K562 (cell line): Measurements from ENCODE around the gene P3H4. TPM values are rescaled to one million over a fixed set of nuclear protein-coding genes. Genes with fewer than 3 reads are reported as not detected.

Experiments used
- BMI1 ChIP-seq: fragments of 150-350 bp; IDR thresholded peaks from 2 replicates; pipeline ENCODE4 v1.6.1; 2014; ENCODE audit warnings: low read length
- HDGF ChIP-seq: fragments of 450-650 bp; IDR thresholded peaks from 2 replicates; pipeline ENCODE4 v1.6.1; 2016
- HMGN3 ChIP-seq: IDR thresholded peaks from 2 replicates; pipeline ENCODE4 v1.6.1; 2011; ENCODE audit warnings: borderline replicate concordance, low read depth, mild to moderate bottlenecking, mixed read lengths, low read length; ENCODE audit not compliant: insufficient read length; ENCODE audit errors: extremely low read depth
- HNRNPUL1 ChIP-seq: fragments of 200-400 bp; formaldehyde crosslinking; IDR thresholded peaks from 2 replicates; pipeline ENCODE4 v1.6.1; 2017; ENCODE audit warnings: low read length
- KAT8 ChIP-seq: fragments of 450-650 bp; IDR thresholded peaks from 2 replicates; pipeline ENCODE4 v1.6.1; 2016; ENCODE audit warnings: low read depth, mild to moderate bottlenecking
- LARP7 ChIP-seq: fragments of 450-650 bp; IDR thresholded peaks from 2 replicates; pipeline ENCODE4 v1.6.1; 2016
- PTRF ChIP-seq: fragments of 450-650 bp; IDR thresholded peaks from 2 replicates; pipeline ENCODE4 v1.6.1; 2016; ENCODE audit warnings: mild to moderate bottlenecking, missing genetic modification characterization, missing compliant biosample characterization
- SETDB1 ChIP-seq: IDR thresholded peaks from one replicate; pipeline ENCODE4 v1.6.1; 2012; ENCODE audit warnings: low read length, control low read depth, inconsistent platforms
- SMC3 ChIP-seq: conservative IDR thresholded peaks from 2 replicates; pipeline ENCODE4 v1.6.1; 2011; ENCODE audit warnings: low read depth, low read length, improper control_type of control experiment; ENCODE audit not compliant: insufficient read depth
- SP2 ChIP-seq: IDR thresholded peaks from 2 replicates; pipeline ENCODE4 v1.6.1; 2011; ENCODE audit warnings: mild to moderate bottlenecking, low read depth, low read length, moderate library complexity; ENCODE audit not compliant: poor library complexity, severe bottlenecking; ENCODE audit errors: extremely low read depth
- U2AF1 ChIP-seq: fragments of 200-400 bp; formaldehyde crosslinking; optimal IDR thresholded peaks from 2 replicates; pipeline ENCODE3; 2017; ENCODE audit warnings: mild to moderate bottlenecking, low read depth, low read length, moderate library complexity
- polyA plus RNA-seq, 8 experiments: library from polyadenylated mRNA; depleted of rRNA in 4 of 8; stranded (reverse) in 5 of 8; unstranded in 3 of 8; fragments of >200 nt; fragmentation: Nextera tagmentation in 2 of 8; fragmentation: Illumina TruSeq in 1 of 8; extraction: Ambion mirVana in 2 of 8; extraction: Trizol in 1 of 8; gene quantifications; 2 replicates each; pipeline versions ENCODE4 v1.2.1 to v1.2.3, GENCODE V29; 2011 to 2014; ENCODE audit warnings: inconsistent platforms in 1 of 8, missing spikeins in 1 of 8
- total RNA-seq, 7 experiments: library from RNA; depleted of rRNA in 6 of 7; stranded (reverse); fragments of >200 nt in 6 of 7; fragmentation: Illumina TruSeq in 2 of 7; extraction: Trizol in 2 of 7; gene quantifications; 2 replicates each; pipeline versions ENCODE4 v1.2.1 to v1.2.3, GENCODE V29; 2011 to 2021; ENCODE audit warnings: low replicate concordance in 1 of 7
- TF ChIP-seq, protein P1 (sequence below): sonication (generic); formaldehyde crosslinking; IDR thresholded peaks from 2 replicates; pipeline ENCODE4 v1.8.0; 2022; ENCODE audit warnings: mild to moderate bottlenecking, missing genetic modification reagents
- TF ChIP-seq, protein P2 (sequence below): sonication (generic); formaldehyde crosslinking; IDR thresholded peaks from 2 replicates; pipeline ENCODE4 v1.8.1; 2022; ENCODE audit warnings: missing genetic modification reagents
- TF ChIP-seq, protein P3 (sequence below): fragments of 450-650 bp; IDR thresholded peaks from 2 replicates; pipeline ENCODE4 v1.6.1; 2014; ENCODE audit warnings: low read depth, mild to moderate bottlenecking, moderate library complexity, borderline replicate concordance
- TF ChIP-seq, protein P4 (sequence below): fragments of 250-450 bp; sonication (Bioruptor Pico); IDR thresholded peaks from 2 replicates; pipeline ENCODE4 v1.5.0; 2021; ENCODE audit warnings: mild to moderate bottlenecking, moderate library complexity
- TF ChIP-seq, protein P5 (sequence below), 2 experiments: IDR thresholded peaks; 2 replicates each; pipeline ENCODE4 v1.6.1; 2012; ENCODE audit warnings: improper control_type of control experiment in 2 of 2, low read depth in 2 of 2, low read length in 2 of 2, borderline replicate concordance in 1 of 2

P3H4 gene
- total and polyA plus RNA-seq, 9 of the 15 experiments (the other 6 are each of a cell fraction or from before 2014, with no cell fraction given), result 0.10 to 3.7 (median 1.0) TPM

DNA sequence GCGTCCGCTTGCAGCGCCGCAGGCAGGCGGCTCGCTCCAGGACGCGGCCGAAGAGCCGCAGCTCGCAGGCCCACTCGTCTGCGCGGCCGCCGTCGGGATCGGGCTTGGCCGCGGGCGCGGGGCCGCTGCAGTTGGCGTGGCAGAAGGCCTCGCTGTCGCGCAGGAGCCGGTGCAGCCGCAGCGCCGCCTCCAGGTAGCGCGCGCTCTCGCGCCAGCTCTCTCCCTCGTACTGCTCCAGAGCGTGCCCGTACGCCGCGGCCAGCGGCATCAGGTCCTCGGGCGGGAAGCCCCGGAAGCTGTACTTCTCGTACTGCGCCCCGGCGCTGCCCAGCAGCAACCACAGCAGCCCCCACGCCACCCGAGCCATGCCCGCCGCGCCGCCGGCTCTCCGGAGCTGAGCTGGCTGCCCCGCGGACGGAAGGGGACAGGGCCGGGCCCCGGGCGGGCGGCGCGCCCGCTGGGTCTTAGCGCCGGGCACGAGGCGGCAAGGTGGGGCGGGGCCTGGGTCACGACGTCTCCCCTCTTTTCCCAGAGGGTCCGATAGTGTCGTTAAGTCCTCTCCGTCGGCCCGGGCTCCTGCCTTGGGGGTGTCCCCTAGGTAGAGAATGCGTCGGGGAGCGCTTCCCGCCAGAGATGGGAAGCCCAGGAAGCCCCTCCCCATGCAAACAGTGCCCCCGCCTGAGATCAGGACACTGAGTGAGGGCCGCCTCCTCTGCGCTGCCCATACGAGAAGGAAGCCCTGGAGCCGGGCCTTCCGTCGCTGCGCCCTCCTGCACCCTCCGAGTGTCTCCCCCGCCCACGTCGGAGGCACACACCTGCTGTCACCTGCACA is at the start of gene P3H4 (continued):
- TF ChIP-seq SETDB1, result no peak
- no peak for TF ChIP-seq PTRF (tag)
- TF ChIP-seq, protein P1, sequence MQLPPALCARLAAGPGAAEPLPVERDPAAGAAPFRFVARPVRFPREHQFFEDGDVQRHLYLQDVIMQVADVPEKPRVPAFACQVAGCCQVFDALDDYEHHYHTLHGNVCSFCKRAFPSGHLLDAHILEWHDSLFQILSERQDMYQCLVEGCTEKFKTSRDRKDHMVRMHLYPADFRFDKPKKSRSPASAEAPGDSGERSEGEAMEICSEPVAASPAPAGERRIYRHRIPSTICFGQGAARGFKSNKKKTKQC (CRISPR knock-in tag), result no peak
- no peak for TF ChIP-seq HNRNPUL1
- TF ChIP-seq, protein P2, sequence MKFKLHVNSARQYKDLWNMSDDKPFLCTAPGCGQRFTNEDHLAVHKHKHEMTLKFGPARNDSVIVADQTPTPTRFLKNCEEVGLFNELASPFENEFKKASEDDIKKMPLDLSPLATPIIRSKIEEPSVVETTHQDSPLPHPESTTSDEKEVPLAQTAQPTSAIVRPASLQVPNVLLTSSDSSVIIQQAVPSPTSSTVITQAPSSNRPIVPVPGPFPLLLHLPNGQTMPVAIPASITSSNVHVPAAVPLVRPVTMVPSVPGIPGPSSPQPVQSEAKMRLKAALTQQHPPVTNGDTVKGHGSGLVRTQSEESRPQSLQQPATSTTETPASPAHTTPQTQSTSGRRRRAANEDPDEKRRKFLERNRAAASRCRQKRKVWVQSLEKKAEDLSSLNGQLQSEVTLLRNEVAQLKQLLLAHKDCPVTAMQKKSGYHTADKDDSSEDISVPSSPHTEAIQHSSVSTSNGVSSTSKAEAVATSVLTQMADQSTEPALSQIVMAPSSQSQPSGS (CRISPR knock-in tag), result no peak
- TF ChIP-seq, protein P3, sequence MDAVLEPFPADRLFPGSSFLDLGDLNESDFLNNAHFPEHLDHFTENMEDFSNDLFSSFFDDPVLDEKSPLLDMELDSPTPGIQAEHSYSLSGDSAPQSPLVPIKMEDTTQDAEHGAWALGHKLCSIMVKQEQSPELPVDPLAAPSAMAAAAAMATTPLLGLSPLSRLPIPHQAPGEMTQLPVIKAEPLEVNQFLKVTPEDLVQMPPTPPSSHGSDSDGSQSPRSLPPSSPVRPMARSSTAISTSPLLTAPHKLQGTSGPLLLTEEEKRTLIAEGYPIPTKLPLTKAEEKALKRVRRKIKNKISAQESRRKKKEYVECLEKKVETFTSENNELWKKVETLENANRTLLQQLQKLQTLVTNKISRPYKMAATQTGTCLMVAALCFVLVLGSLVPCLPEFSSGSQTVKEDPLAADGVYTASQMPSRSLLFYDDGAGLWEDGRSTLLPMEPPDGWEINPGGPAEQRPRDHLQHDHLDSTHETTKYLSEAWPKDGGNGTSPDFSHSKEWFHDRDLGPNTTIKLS, result peak; percentile 50; the same call in 1 of the 2 replicates
- TF ChIP-seq SP2, result no peak
- no peak for TF ChIP-seq LARP7
- TF ChIP-seq HDGF, result no peak
- TF ChIP-seq U2AF1, result no peak
- TF ChIP-seq, protein P4, sequence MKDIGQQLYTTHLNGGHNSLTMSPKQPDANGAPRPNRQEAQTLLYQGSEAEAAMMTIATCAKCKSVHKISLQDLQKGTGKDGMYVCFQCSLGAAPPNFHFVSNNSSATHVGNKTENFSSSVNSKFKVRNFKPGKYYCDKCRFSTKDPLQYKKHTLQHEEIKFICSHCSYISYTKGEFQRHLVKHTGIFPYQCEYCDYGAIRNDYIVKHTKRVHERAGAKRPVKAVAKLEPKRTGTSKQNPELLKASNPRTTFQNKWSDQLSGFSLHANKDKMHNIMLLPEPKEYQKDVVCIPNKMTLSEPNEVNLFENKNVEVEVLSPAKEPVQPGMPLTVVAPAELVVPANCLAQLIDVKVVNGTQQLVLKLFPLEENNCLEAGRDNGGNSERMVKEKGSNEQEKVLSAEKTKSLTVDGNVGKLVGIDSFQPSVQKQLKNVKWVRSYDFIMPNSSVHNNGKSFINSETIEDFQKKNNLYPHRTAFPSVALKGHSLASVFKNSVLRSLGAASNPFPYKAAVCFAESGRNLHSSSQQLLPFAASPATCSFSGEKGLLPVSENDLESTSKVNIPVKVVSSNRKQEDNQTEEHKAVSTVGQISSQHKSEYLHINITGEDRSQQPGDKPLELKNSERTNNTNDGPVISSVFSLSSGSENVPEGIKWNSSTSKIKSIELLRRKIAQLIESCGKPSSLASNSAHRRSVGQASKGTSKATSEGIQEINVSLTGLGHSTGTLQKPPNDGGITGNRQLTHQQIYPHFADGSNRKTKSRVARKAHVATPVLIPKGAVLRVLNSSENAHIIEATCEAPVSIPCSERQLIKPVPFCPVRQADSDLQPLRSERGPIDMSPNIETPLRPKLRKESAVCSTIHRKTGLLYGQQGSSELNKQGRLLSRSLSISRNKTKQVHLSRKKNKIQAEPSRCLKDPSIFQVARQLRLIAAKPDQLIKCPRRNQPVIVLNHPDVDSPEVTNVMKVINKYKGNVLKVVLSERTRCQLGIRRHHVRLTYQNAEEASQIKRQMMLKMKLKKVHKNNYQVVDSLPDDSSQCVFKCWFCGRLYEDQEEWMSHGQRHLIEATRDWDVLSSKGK, result no peak
- TF ChIP-seq HMGN3, result peak; percentile 35
- no peak for TF ChIP-seq BMI1
- TF ChIP-seq SMC3, result no peak
- TF ChIP-seq, protein P5, sequence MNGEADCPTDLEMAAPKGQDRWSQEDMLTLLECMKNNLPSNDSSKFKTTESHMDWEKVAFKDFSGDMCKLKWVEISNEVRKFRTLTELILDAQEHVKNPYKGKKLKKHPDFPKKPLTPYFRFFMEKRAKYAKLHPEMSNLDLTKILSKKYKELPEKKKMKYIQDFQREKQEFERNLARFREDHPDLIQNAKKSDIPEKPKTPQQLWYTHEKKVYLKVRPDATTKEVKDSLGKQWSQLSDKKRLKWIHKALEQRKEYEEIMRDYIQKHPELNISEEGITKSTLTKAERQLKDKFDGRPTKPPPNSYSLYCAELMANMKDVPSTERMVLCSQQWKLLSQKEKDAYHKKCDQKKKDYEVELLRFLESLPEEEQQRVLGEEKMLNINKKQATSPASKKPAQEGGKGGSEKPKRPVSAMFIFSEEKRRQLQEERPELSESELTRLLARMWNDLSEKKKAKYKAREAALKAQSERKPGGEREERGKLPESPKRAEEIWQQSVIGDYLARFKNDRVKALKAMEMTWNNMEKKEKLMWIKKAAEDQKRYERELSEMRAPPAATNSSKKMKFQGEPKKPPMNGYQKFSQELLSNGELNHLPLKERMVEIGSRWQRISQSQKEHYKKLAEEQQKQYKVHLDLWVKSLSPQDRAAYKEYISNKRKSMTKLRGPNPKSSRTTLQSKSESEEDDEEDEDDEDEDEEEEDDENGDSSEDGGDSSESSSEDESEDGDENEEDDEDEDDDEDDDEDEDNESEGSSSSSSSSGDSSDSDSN (IDR thresholded peaks at IDR 0.05; ENCODE audit: borderline replicate concordance in 1 of 2, low read depth in 2 of 2, low read length in 2 of 2), result 0 out of 4 replicates have a peak, but pooled peaks of 1 of the 2 experiments have one; percentile 36
- TF ChIP-seq KAT8, result no peak
